SW480 (cell line): ENCODE data around the gene PFKM.
A peak's percentile ranks its signal among the peaks of the same experiment; 100 is the strongest.
"Not testable (repeated sequence)": the region's sequence is repeated elsewhere in the genome, so short reads cannot be mapped to it uniquely, and the experiment has no call there.

Experiments used
- DNase-seq: peaks from one replicate; pipeline ENCODE4 v3.0.0-alpha.2; 2016; ENCODE audit warnings: low spot score

The PFKM gene

DNA sequence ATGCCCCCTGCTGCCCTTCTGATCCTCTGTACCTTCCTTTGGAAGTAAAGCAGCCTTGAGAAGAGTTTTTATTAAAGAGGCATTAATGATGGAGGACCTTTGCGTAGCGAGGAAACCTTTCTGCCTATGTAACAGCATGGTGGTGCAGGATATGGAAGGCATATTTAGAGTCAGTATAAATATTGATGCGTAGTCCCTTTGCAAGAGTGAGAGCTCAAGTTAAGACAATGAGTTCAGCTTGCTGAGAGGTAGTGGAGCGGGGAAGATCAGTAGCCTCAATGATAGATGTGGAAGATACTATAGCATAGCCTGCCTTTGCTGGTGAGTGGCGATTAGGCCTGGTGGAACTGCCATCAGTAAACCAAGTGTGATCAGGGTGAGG is 7.9 kb upstream of the PFKM start:
- DNase-seq, result not testable (repeated sequence)

- DNase-seq, result no peak
Measured at GRCh38 chr12:48115957-48116356, 3.2 kb upstream of the PFKM start.

- no peak for DNase-seq
Measured at GRCh38 chr12:48118284-48118871, 786 bp upstream of the PFKM start.

- DNase-seq, result no peak
Measured at GRCh38 chr12:48119834-48120195, 651 bp downstream of the PFKM start.

GRCh38 chr12:48121522-48121921 is 2.4 kb downstream of the PFKM start:
- DNase-seq, result no peak

- no peak for DNase-seq
Measured at GRCh38 chr12:48122065-48122834, 3.1 kb downstream of the PFKM start.

DNA sequence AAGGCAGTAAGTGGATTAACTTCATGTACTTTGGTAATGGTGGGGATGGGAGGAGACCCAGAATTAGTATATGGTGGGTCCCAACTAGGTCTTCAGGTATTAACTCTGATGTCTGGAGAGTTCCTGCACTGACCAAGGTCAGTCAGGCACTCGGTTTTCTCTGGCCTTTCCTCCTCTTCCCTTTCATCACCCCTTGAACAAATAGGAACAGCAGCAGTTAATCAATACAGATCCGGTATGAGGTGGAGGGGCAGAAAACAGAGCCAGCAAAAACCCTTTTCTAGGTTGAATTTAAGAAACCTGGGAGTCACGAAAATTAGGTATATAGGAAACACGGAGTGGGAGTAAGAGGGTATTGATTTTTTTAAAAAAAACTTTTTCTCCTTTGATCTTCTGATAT is 4.0 kb downstream of the PFKM start:
- DNase-seq, result no peak

DNA sequence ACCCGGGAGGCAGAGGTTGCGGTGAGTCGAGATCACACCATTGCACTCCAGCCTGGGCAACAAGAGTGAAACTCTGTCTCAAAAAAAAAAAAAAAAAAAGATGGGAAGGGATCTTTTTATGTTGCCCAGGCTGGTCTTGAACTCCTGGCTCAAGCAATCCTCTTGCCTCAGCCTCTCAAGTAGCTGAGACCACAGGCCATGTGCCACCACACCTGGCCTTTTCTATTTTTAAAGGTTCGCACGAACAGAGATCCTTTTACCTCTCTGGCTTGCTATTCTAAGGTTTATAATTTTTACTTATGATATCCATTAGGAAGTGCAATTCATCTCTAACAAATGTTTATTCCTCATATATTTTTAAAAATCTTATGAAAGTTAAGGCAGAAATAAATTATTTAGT is 6.4 kb downstream of the PFKM start:
- not testable (repeated sequence) for DNase-seq

GRCh38 chr12:48125985-48126384 is 6.8 kb downstream of the PFKM start:
- DNase-seq, result no peak

- DNase-seq, result no peak
Measured at GRCh38 chr12:48126953-48127630, 7.9 kb downstream of the PFKM start.

GRCh38 chr12:48128800-48129199 is 9.6 kb downstream of the PFKM start:
- no peak for DNase-seq

DNA sequence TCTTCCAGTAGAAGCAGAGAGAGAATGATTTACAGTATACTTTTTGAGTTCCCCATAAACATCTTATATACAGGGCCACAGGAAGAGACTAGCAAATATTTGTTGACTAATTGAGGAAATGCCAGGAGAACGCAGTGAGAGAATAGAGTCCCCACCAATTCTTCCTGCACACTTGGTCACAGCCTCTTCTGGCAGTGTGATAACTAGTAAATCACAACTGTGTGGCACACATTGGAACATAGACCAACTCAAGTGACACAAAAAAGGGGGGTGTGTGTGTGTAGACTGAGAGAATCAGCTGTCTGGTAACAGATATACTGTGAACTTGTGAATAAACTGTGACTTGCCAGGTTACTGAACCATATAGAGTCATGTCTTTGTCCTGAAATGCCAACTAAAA is 10.2 kb downstream of the PFKM start:
- DNase-seq, result no peak

- DNase-seq, result no peak
Measured at GRCh38 chr12:48131517-48131916, 12.4 kb downstream of the PFKM start.

DNA sequence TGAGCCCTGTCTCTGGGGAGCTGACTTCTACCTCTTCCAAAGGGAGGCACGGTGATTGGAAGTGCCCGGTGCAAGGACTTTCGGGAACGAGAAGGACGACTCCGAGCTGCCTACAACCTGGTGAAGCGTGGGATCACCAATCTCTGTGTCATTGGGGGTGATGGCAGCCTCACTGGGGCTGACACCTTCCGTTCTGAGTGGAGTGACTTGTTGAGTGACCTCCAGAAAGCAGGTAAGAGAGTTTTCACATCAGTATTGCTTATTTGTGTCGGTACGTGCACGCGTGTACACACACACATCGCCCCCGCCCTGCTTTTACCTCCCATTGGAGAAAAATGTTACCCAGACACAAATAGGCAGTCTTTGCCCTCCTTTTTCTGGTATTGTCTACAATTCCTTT is 13.7 kb downstream of the PFKM start:
- peak; percentile 15 for DNase-seq

DNA sequence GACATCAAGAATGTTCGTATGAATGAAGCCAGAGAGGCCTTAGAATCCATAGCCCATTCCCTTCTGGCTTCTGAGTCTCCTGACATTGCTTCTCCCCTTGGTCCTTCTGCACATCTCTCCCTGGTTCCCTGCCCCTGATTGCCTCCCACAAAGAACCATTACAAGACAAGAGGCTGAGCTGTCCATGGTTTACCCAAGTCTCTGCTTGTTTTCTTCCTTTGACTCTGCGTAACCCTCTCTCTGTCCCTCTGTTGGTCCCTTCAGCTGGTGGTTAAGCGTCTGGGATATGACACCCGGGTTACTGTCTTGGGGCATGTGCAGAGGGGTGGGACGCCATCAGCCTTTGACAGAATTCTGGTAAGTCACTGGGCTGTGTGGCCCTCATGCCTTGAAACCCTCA is 15.9 kb downstream of the PFKM start:
- DNase-seq, result no peak

DNA sequence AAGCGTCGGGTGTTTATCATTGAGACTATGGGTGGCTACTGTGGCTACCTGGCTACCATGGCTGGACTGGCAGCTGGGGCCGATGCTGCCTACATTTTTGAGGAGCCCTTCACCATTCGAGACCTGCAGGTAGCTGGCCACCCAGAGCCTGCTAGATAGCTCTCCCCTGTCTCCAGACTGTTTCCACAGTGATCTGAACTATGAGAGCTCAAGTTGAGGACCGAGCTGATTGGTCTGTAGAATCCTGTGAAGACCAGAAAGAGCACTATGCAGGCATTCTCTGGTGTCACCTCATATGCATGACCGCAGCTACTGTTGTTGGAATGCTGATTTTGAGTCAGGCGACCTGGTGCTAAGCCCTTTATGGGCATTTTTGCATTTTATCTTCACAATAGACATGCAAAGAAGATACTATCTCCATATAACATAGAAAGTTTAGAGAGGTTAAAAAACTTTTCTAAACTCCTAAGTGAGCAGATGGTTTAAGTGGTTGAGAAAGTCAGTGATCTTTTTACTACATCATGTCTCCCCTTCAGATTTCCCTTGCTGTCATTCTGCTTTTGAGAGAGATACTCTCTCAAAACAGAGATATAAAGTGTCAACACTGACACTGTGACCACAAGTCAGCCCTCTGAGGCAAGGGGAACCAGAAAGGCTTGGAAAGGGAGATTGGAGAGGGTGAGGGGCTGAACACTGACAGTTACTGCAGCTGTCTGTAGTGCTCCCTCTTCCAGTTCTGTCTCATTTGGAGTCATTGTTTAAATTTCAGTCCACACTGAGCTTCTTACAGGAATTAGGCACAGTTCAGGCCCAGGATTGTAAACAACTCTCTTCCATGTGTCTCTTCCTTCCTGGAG is 23.9 kb downstream of the PFKM start:
- DNase-seq, result no peak

DNA sequence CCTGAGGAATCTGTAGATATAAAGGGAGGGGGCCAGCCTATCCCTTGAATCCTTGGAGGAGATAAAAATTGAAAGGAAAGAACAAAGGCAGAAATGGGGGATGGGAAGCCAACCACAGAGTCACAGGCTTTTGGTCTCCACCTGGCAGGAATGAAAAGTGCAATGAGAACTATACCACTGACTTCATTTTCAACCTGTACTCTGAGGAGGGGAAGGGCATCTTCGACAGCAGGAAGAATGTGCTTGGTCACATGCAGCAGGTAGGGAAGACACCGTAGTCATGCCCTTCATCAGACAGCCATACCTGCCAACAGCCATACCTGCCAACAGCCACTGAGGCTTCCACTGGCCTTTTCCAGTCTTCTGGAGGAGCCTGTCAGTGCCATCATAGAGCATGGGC is 24.7 kb downstream of the PFKM start:
- DNase-seq, result no peak

- DNase-seq, result no peak
Measured at GRCh38 chr12:48145981-48146380, 26.8 kb downstream of the PFKM start.

DNA sequence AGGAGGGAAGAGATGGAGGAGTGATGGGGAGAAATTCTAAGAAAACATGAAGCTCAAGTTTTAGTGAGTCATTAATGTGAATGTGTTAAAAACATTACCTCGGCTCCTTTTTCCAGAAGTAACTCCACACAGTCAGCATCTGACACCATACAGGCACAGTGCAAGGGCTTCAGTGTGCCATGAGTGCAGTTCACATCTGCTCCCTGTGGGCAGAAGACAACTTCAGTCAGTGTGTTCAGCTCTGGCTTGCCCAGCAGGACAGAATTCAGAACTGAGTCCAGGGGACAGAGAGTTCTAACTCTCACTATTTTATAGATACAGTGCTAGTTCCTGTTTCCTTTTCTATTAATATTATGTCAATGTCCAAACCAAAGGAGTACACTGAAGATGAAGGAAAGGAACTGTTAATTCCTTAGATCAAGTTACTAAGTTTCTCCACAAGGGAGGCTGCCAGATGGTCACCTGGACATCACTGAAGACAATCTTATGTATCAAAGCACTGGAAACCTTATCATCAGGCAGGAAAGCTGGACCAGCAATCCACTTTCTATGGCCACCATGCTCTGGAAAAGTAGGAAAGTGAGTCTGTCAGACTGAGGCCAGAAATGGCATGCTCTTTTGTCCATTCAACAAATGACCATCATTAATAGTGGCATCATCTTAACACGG is 32.1 kb downstream of the PFKM start:
- no peak for DNase-seq

DNA sequence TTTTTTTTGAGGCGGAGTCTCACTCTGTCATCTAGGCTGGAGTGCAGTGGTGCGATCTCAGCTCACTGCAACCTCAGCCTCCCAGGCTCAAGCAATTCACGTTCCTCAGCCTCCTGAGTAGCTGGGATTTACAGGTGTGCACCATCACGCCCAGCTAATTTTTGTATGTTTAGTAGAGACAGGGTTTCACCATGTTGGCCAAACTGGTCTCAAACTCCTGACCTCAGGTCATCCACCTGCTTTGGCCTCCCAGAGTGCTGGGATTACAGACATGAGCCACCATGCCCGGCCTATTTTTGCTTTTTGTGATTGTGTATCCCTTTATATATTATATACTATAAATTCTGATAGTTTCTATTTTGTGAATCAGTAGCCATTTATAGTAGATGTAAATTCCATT is 36.6 kb downstream of the PFKM start:
- not testable (repeated sequence) for DNase-seq

DNA sequence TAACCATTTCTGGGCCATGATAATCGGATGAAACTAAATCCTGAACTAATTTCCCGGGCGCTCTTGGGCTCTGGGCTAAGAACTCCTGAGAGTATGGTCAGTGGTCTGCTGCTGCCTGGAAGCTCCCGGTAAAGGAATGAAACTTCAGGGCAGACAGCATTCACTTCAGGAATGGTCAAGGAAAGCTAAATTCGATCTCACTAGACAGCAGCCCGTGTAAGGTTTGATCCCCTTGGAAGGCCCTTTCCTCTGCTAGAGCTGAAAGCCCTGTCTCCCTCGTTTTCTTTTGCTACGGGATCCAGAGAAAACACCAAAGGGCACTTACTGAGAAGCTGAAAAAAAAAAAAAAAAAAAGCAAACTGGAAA is 37.5 kb downstream of the PFKM start:
- DNase-seq, result peak; percentile 11
